Psoas muscle (tissue), 8 donors: Measurements from ENCODE around the gene FTHL17. TPM values are rescaled to one million over a fixed set of nuclear protein-coding genes. Genes with fewer than 3 reads are reported as not detected.

Source experiments
- ATAC-seq, 4 donors: fragments of 200-7000 bp; cut with Tn5 transposase; one replicate each; pipeline ENCODE4 v1.9.1; 2020; ENCODE audit warnings: moderate library complexity in 3 of 4, mild to moderate bottlenecking in 2 of 4
- DNase-seq, 2 donors: peaks; one replicate each; pipeline ENCODE4 v3.0.0-alpha.2; 2020
- H3K27ac ChIP-seq: fragments of 200-600 bp; one replicate; pipeline ENCODE4 v1.8.0; 2022
- H3K27me3 ChIP-seq, 3 donors: fragments of 200-600 bp in 1 of 3; one replicate each; pipeline versions ENCODE4 v1.6.1 to v1.8.0; 2013 to 2022; ENCODE audit warnings: low read length in 2 of 3, mild to moderate bottlenecking in 2 of 3, moderate library complexity in 1 of 3; ENCODE audit not compliant: insufficient read depth in 3 of 3
- H3K36me3 ChIP-seq, 2 donors: fragments of 200-600 bp in 1 of 2; one replicate each; pipeline versions ENCODE4 v1.6.1 to v1.8.0; 2013 to 2022; ENCODE audit warnings: low read depth in 1 of 2, mild to moderate bottlenecking in 1 of 2, moderate library complexity in 1 of 2; ENCODE audit not compliant: insufficient read depth in 1 of 2
- H3K4me1 ChIP-seq: fragments of 200-600 bp; one replicate; pipeline ENCODE4 v1.8.0; 2022
- H3K4me3 ChIP-seq: fragments of 200-600 bp; one replicate; pipeline ENCODE4 v1.8.0; 2022; ENCODE audit warnings: mild to moderate bottlenecking
- H3K9me3 ChIP-seq: fragments of 200-600 bp; one replicate; pipeline ENCODE4 v1.8.0; 2022
- CTCF ChIP-seq: fragments of 200-600 bp; IDR thresholded peaks from one replicate; pipeline ENCODE4 v1.8.0; 2022; ENCODE audit warnings: antibody characterized with exemption
- WGBS, 3 donors: extraction: QIAGEN DNeasy Blood & Tissue Kit; methylation state at CpG; one replicate each; pipeline versions ENCODE4 v1.1.6 to v1.1.7; 2013; 5-methylcytosine and 5-hydroxymethylcytosine counted together
- intact Hi-C, 2 donors: fragments of 100-400 bp; cut with DNase I; formaldehyde crosslinking; loops; one replicate each; pipeline versions ENCODE4 v1.11.0 to v1.14.2; 2022
- polyA plus RNA-seq, 3 donors: library from polyadenylated mRNA; stranded (reverse); fragments of 200-250 nt; gene quantifications; one replicate each; pipeline ENCODE4 v1.2.3, GENCODE V29; 2013
- total RNA-seq, 4 donors: library from RNA; stranded (reverse); fragmentation: NEBNext Ultra II Directional in 2 of 4; extraction: Animal tissue kit (Norgen Biotek cat#: 25700) in 2 of 4; gene quantifications; one replicate each; pipeline versions ENCODE4 v1.2.1 to v1.2.4, GENCODE V29; 2021 to 2023
- donor health status: healthy with polysubstance abuse.
- donor health status: DM: no; HTN: no; CAD: no; lungs with moderate emphysema.
- donor health status: Bipolar disorder and iron deficiency.
- donor health status: healthy.
- donor health status: DM: yes; HTN: yes; CAD: no.
- donor health status: DM: no; HTN: no; CAD: no.
- donor health status: DM: no; HTN: no; CAD: no.
- donor health status: DM: yes; HTN: yes; CAD: no.

FTHL17 gene
- total and polyA plus RNA-seq, 7 donors, result not detected

GRCh38 chrX:31092970-31093638 is 21.3 kb upstream of the FTHL17 start:
- Histone ChIP-seq H3K27me3 (no peaks in the 10 kb centered on the region), H3K4me3 (no peak overlapping the region), H3K4me1 (no peaks in the 10 kb centered on the region), H3K27ac (no peak overlapping the region), H3K36me3 (no peaks in the 10 kb centered on the region), H3K9me3 (no peaks in the 10 kb centered on the region)
- ATAC-seq (no peak), DNase-seq (no peak)
- intact Hi-C loops, result no loop called here
- no peak for TF ChIP-seq CTCF
- WGBS, 3 donors, result 52 to 86% (median 57%) methylated on average over 3 of the region's 3 CpGs

- no peak for ATAC-seq
- 17 to 27% (median 21%) methylated on average over 3 of the region's 3 CpGs for WGBS, 3 donors
These were observed 20.6 kb upstream of the FTHL17 start for GRCh38 chrX:31092476-31092875.

GRCh38 chrX:31091819-31092218 is 20.0 kb upstream of the FTHL17 start:
- H3K9me3 ChIP-seq, result no peaks in the 10 kb centered on the region
- WGBS, 3 donors, result 54 to 75% (median 68%) methylated on average over 1 of the region's 1 CpG
- H3K4me3 ChIP-seq, result no peak overlapping the region
- no peak for ATAC-seq
- H3K36me3 ChIP-seq, result no peaks in the 10 kb centered on the region
- no peak overlapping the region for H3K27ac ChIP-seq
- TF ChIP-seq CTCF, result no peak
- no peaks in the 10 kb centered on the region for H3K4me1 ChIP-seq
- H3K27me3 ChIP-seq, result no peaks in the 10 kb centered on the region
- no peak for DNase-seq
- intact Hi-C loops, result no loop called here

More at GRCh38 chrX:31092476-31092875, 20.6 kb upstream of the FTHL17 start:
- no peaks in the 10 kb centered on the region for H3K9me3 ChIP-seq
- no peak for DNase-seq
- TF ChIP-seq CTCF, result no peak
- H3K4me3 ChIP-seq, result no peak overlapping the region
- no peaks in the 10 kb centered on the region for H3K4me1 ChIP-seq
- no peak overlapping the region for H3K27ac ChIP-seq
- intact Hi-C loops, result no loop called here
- no peaks in the 10 kb centered on the region for H3K36me3 ChIP-seq
- no peaks in the 10 kb centered on the region for H3K27me3 ChIP-seq

- Histone ChIP-seq H3K27ac (no peak overlapping the region), H3K9me3 (no peaks in the 10 kb centered on the region), H3K36me3 (no peaks in the 10 kb centered on the region), H3K4me3 (no peak overlapping the region), H3K4me1 (no peaks in the 10 kb centered on the region), H3K27me3 (no peaks in the 10 kb centered on the region)
- 81 to 94% (median 87%) methylated on average over 2 of the region's 2 CpGs for WGBS, 3 donors
- no peak for TF ChIP-seq CTCF
- intact Hi-C loops, result no loop called here
- ATAC-seq (no peak), DNase-seq (no peak)
These were observed 2.7 kb upstream of the FTHL17 start for GRCh38 chrX:31074522-31074921.

- Histone ChIP-seq H3K27me3 (peaks cover 0 to 5% (median 0%) of the 10 kb centered on the region in 3 donors), H3K9me3 (no peaks in the 10 kb centered on the region), H3K4me3 (no peak overlapping the region), H3K36me3 (no peaks in the 10 kb centered on the region), H3K4me1 (no peaks in the 10 kb centered on the region), H3K27ac (no peak overlapping the region)
- ATAC-seq (no peak), DNase-seq (no peak)
- intact Hi-C loops, result no loop called here
- no peak for TF ChIP-seq CTCF
- 85 to 90% (median 90%) methylated on average over 14 to 18 of the region's 18 CpGs for WGBS, 3 donors
These were observed 579 bp downstream of the FTHL17 start for GRCh38 chrX:31071262-31071661.
